ENCODE data around the gene FBXO33. TPM values are rescaled to one million over a fixed set of nuclear protein-coding genes. Genes with fewer than 3 reads are reported as not detected.

FBXO33 gene
- polyA plus RNA-seq, 1 donor from 2014 or later, result 32.0 TPM

DNA sequence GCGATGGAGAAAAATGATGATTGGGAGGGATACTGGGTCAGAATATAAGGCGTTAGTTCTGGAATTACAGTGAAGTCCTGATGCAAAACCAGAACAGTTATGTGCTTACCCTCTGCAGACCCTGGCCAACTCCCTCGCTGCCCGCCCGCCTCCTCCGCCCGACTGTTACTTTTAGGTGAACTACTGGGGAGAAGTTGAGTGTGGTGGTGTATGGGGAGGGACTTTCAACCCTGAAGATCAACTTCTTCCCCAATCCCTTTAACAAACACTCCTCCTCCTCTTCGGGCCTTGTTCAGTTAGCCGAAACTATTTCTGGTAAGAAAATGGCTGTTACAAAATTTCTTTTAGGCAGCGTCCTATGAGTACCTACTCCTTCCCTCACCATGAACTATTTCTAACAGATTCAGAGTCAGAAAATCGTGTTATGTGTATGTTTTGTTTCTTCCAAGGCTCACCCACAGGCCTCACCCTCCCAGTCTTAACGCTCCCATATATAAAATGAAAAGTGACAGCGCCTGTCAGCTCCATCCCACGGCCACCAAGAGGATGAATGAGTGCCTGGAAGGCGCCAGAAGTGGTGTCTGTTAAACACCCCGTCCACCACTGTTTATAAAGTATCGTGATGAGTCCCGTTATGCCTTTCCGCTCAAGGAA is 1.3 kb downstream of the FBXO33 start:
- Histone ChIP-seq H3F3A (ENCODE audit: insufficient read depth, low read length, poor library complexity, severe bottlenecking) (peaks cover 5% of the 10 kb centered on the region), H3K27me3 (ENCODE audit: insufficient read depth, low read depth, low read length) (no peaks in the 10 kb centered on the region), H4K20me1 (ENCODE audit: insufficient read depth) (peaks cover 8% of the 10 kb centered on the region), H3K4me2 (ENCODE audit: low read length) (peak overlapping the region; percentile 91), H3K36me3 (ENCODE audit: insufficient read depth, low read length) (no peaks in the 10 kb centered on the region), H3K9me2 (ENCODE audit: insufficient read depth, low read length) (no peaks in the 10 kb centered on the region), H3K9me3 (ENCODE audit: low read length) (no peaks in the 10 kb centered on the region), H2AFZ (ENCODE audit: low read depth, low read length) (no peak overlapping the region), H3K9ac (ENCODE audit: low read length) (peak overlapping the region; percentile 87), H3K79me2 (replicated peaks; ENCODE audit: insufficient read depth, low read length) (peaks cover 52% of the 10 kb centered on the region), H3K27ac (ENCODE audit: low read length) (peak overlapping the region; percentile 95), H3K4me3 (ENCODE audit: low read length) (peak overlapping the region; percentile 79)
- no peak for TF ChIP-seq CTCF (IDR thresholded peaks at IDR 0.05; ENCODE audit: poor library complexity, severe bottlenecking)
- TF ChIP-seq MXI1 (conservative IDR thresholded peaks at IDR 0.05; ENCODE audit: poor library complexity, severe bottlenecking), result no peak
- TF ChIP-seq SMC3 (conservative IDR thresholded peaks at IDR 0.05; ENCODE audit: poor library complexity), result no peak
- TF ChIP-seq EP300 (conservative IDR thresholded peaks at IDR 0.05; ENCODE audit: poor library complexity, severe bottlenecking), result no peak
- TF ChIP-seq RAD21 (conservative IDR thresholded peaks at IDR 0.05), result no peak
- TF ChIP-seq EZH2 (IDR thresholded peaks at IDR 0.05; ENCODE audit: borderline replicate concordance, insufficient read depth, low read length, poor library complexity, severe bottlenecking), result no peak
- no peak for TF ChIP-seq TAF1 (IDR thresholded peaks at IDR 0.05; ENCODE audit: low read depth)

- Histone ChIP-seq H4K20me1 (ENCODE audit: insufficient read depth) (peaks cover 8% of the 10 kb centered on the region), H3K9me3 (ENCODE audit: low read length) (no peaks in the 10 kb centered on the region), H3K4me3 (ENCODE audit: low read length) (peak overlapping the region; percentile 79), H3K27ac (ENCODE audit: low read length) (no peak overlapping the region), H3K36me3 (ENCODE audit: insufficient read depth, low read length) (no peaks in the 10 kb centered on the region), H3K4me2 (ENCODE audit: low read length) (no peak overlapping the region), H2AFZ (ENCODE audit: low read depth, low read length) (no peak overlapping the region), H3F3A (ENCODE audit: insufficient read depth, low read length, poor library complexity, severe bottlenecking) (peaks cover 3% of the 10 kb centered on the region), H3K9ac (ENCODE audit: low read length) (no peak overlapping the region), H3K79me2 (replicated peaks; ENCODE audit: insufficient read depth, low read length) (peaks cover 73% of the 10 kb centered on the region), H3K9me2 (ENCODE audit: insufficient read depth, low read length) (no peaks in the 10 kb centered on the region), H3K27me3 (ENCODE audit: insufficient read depth, low read depth, low read length) (no peaks in the 10 kb centered on the region)
- TF ChIP-seq EZH2 (IDR thresholded peaks at IDR 0.05; ENCODE audit: borderline replicate concordance, insufficient read depth, low read length, poor library complexity, severe bottlenecking) (no peak), TAF1 (IDR thresholded peaks at IDR 0.05; ENCODE audit: low read depth) (no peak), RAD21 (conservative IDR thresholded peaks at IDR 0.05) (no peak), REST (IDR thresholded peaks at IDR 0.05; ENCODE audit: borderline replicate concordance) (no peak), SMC3 (conservative IDR thresholded peaks at IDR 0.05; ENCODE audit: poor library complexity) (no peak), MXI1 (conservative IDR thresholded peaks at IDR 0.05; ENCODE audit: poor library complexity, severe bottlenecking) (no peak), POLR2AphosphoS5 (IDR thresholded peaks at IDR 0.05) (no peak), CTCF (IDR thresholded peaks at IDR 0.05; ENCODE audit: poor library complexity, severe bottlenecking) (no peak), EP300 (conservative IDR thresholded peaks at IDR 0.05; ENCODE audit: poor library complexity, severe bottlenecking) (no peak)
Measured at GRCh38 chr14:39428118-39428517, 4.1 kb downstream of the FBXO33 start.
